Gastrocnemius medialis (tissue), 4 donors: Measurements from ENCODE around the gene TES.

Experiments
- CTCF ChIP-seq, 5 experiments: fragments of 450-650 bp in 3 of 5; fragments of 200-600 bp in 2 of 5; sonication (generic) in 2 of 5; IDR thresholded peaks in 4 of 5; conservative IDR thresholded peaks in 1 of 5; 1 replicate in 4 of 5; 2 replicates in 1 of 5; pipeline ENCODE4 v1.5.1; 2016 to 2019; ENCODE audit warnings: antibody characterized with exemption in 5 of 5, mild to moderate bottlenecking in 3 of 5, moderate library complexity in 3 of 5
- POLR2A ChIP-seq, 2 donors: fragments of 450-650 bp; IDR thresholded peaks; one replicate each; pipeline ENCODE4 v1.6.1; 2017; ENCODE audit warnings: antibody characterized with exemption in 2 of 2, mild to moderate bottlenecking in 2 of 2, moderate library complexity in 2 of 2

- TF ChIP-seq CTCF (IDR thresholded peaks at IDR 0.05 in 4 of 5, conservative IDR thresholded peaks at IDR 0.05 in 1 of 5) (no peak), POLR2A (IDR thresholded peaks at IDR 0.05) (no peak)
Observed at GRCh38 chr7:116226664-116227063, 16.3 kb downstream of the TES start.
